Measurements from ENCODE around the gene ISG15.

ISG15 gene

GRCh38 chr1:980602-981395 is 32.5 kb upstream of the ISG15 start:
- no peak for TF ChIP-seq CTCF (IDR thresholded peaks at IDR 0.05; ENCODE audit: insufficient read depth, low read depth, low read length, missing control alignments)
- H3K4me3 ChIP-seq (ENCODE audit: low read depth, low read length) = no peak overlapping the region
- no peak for DNase-seq (ENCODE audit: low read depth)

- TF ChIP-seq CTCF (IDR thresholded peaks at IDR 0.05; ENCODE audit: insufficient read depth, low read depth, low read length, missing control alignments) = no peak
- DNase-seq (ENCODE audit: low read depth) = no peak
- no peak overlapping the region for H3K4me3 ChIP-seq (ENCODE audit: low read depth, low read length)
Observed at GRCh38 chr1:981491-981954, 31.8 kb upstream of the ISG15 start.

DNA sequence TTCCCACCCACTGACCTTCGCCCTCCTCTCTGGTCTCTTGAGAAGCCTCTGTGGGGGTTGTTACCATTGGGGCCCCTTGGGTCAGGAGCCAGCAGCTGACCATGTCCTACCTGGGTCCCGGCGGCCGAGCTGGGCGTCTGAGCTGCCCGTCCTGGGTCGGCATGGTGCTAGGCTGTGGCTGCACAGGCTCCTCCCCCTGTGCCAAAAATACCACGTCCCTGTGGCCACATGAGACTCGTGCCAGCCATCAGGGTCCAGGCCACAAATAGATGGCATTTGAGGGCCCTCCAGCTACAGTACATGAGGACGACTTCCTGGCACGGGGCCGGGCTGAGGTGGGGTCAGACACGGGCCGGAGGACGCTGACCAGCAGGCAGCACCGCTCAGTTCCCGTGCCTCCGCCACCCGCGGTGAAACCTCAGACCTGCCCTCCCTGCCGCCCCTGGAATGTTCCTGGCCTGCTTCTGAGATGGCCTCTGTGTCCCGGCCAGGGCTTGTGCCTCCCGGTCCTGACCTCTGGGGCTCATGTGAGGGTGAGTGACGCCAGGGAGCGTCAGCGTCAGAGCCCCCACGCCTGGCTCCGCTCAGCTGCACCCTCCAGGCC is 31.2 kb upstream of the ISG15 start, which contains the start of gene PERM1:
Gene PERM1 (minus strand): TSS at position 139 of the 604 bp plus-strand sequence. CDS start 1,064 bp downstream, outside the sequence.
- DNase-seq (ENCODE audit: low read depth) = no peak
- no peak within 1 kb of the TSS for H3K4me3 ChIP-seq (ENCODE audit: low read depth, low read length)
- TF ChIP-seq CTCF (IDR thresholded peaks at IDR 0.05; ENCODE audit: insufficient read depth, low read depth, low read length, missing control alignments) = no peak

DNA sequence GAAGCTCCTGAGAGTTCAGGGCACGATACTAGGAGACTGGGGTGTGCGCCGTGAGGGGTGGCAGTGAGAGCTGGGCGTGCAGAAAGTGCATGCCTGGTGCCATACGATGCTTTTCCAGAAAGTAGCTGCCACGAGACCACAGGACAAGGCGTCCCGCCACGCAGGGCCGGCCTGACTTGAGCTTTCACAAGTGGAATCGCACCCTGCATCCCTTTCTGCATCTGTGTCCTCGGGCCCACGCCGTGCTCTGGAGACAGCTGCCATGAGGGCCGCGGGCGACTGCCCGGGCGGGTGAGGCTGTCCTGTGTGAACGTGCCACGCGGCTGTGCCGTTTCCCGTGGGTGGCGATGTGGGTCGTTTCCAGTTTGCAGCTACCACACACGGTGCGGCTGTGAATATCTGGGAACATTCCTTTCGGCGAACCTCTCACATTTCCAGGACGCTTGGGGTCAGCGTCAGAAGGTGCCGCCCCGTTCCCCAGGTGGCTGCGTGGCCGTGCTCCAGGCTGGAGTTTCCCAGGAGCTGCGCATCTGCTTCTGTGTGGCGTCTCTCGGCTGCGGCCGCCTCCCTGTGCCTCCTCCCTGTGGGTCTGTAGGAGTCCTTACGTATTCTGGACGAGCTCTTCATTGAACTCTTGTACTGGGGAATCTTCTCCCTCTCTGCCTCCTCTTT is 30.4 kb upstream of the ISG15 start:
- DNase-seq (ENCODE audit: low read depth) = no peak
- H3K4me3 ChIP-seq (ENCODE audit: low read depth, low read length) = no peak overlapping the region
- TF ChIP-seq CTCF (IDR thresholded peaks at IDR 0.05; ENCODE audit: insufficient read depth, low read depth, low read length, missing control alignments) = no peak

GRCh38 chr1:983798-984475 is 29.4 kb upstream of the ISG15 start:
- peak; percentile 92 for TF ChIP-seq CTCF (IDR thresholded peaks at IDR 0.05; ENCODE audit: insufficient read depth, low read depth, low read length, missing control alignments)
- H3K4me3 ChIP-seq (ENCODE audit: low read depth, low read length) = no peak overlapping the region
- DNase-seq (ENCODE audit: low read depth) = peak; percentile 46

- TF ChIP-seq CTCF (IDR thresholded peaks at IDR 0.05; ENCODE audit: insufficient read depth, low read depth, low read length, missing control alignments) = no peak
- H3K4me3 ChIP-seq (ENCODE audit: low read depth, low read length) = no peak overlapping the region
Observed at GRCh38 chr1:984476-984814, 28.9 kb upstream of the ISG15 start.

More at GRCh38 chr1:984476-984814, 28.9 kb upstream of the ISG15 start:
- no peak for DNase-seq (ENCODE audit: low read depth)
